NCI-H1092 (cell line): Measurements from ENCODE around the gene GATA5.
"Not testable (repeated sequence)": the region's sequence is repeated elsewhere in the genome, so short reads cannot be mapped to it uniquely, and the experiment has no call there.

Source experiments
- DNase-seq: peaks from one replicate; lab custom pipeline; 2025; lab: John Stamatoyannopoulos, UW

GATA5 gene

DNA sequence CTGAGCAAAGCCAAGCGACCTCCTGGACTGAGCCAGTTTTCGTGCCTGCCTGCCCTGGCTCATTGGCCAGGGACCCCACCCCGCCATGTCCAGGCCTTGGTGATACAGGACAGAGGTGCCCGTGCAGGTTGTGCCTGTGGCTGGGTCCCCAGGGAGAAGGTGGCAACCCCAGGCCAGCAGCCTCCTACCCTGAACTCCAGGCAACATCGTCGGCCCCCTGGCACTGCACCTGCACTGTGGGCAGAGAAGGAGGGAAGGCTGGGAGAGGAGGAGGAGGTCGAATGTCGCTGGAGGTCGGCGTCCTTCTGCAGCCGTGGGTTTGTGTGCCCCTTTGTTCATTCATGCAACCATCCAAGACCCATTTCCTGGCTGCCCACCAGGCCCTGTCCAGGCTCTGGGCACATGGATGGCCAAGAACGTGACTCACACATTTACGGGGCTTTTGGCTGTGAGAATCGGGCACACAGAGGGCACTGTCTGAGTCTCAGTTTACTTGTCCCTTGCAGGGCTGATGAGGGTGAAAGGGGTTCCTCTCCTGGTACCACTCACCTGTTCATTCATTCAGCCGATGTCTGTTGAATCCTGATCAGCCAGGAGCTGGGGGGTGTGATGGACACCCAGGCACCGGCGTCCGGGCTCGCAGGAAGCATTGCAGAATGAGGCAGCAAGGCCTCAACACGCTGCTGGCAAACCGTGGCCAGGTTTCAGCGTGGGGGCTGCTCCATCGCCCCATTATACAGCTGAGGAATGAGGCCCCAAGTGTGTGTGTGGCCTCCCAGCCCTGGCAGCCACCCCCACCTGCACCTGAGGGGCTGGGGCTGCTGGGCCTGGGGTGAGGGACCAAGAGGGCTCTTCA, 46.1 kb downstream of the GATA5 start:
- no peak for DNase-seq

DNA sequence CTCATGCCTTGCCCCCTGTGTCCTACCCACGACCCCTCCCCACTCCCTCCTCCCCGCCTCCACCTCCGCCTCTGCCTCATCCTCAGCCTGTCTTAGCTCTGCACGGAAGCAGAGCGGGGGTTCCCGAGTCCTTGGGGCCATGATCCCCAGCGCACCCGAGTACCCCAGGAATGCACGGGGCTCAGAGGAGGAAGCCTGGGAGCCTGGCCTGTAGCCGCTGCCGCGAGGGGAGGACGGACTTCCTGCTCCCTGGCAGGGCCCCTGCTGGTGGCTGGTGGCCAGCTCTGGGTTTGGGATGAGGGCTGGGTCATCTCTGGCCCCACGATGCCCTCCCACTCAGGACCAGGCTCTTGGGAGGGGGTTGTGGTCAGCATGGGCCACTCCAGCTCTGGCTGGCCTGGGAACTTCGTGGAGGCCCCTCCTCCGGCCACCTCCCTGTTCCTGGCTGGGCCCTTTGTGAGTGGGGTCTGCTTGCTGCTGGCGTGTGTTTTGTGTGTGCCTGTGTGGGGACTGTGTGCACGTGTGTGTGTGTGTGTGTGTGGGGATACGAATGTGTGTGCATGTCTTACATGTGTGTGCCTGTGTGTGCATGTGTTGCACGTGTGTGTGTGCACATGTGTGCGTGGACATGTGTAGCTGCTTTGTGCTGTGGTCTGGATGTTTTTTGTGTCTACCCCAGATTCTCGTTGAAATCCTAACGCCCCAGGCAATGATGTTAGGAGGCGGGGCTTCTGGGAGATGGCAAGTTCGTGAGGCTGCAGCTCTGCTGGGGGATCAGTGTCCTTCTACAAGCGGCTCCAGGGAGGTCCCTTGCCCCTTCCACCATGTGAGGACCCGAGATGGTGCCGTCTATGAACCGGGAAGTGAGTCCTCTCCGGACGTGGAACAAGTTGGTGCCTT, 47.1 kb downstream of the GATA5 start:
- no peak for DNase-seq

DNA sequence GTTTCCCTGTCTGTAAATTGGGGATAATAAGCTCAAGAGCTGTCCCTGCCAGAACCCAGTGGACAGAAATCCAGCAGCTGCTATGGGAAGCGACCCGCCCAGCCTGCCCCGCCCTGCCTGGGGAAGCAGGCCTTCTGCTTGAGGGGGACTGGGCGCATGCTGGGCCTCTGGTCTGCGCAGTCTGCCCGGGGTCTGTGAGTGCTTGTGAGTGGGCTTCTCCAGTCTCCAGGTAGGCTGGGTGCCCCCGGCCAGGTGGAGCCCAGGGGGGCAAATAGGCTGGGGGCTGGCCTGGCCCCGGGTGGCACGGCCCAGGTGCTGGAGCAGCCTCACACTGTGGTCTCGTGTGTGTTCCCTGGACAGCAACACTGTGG, 47.8 kb downstream of the GATA5 start:
- DNase-seq, result no peak

GRCh38 chr20:62427172-62428001, 48.4 kb downstream of the GATA5 start, which contains the start of gene RBBP8NL:
Gene RBBP8NL (minus strand): TSS chr20:62427539. CDS start chr20:62419647, 7,892 bp downstream.
- DNase-seq, result no peak

GRCh38 chr20:62426699-62427131, 49.1 kb downstream of the GATA5 start:
- DNase-seq, result no peak

GRCh38 chr20:62426059-62426348, 49.8 kb downstream of the GATA5 start:
- not testable (repeated sequence) for DNase-seq

GRCh38 chr20:62425281-62426058, 50.3 kb downstream of the GATA5 start:
- no peak for DNase-seq

DNA sequence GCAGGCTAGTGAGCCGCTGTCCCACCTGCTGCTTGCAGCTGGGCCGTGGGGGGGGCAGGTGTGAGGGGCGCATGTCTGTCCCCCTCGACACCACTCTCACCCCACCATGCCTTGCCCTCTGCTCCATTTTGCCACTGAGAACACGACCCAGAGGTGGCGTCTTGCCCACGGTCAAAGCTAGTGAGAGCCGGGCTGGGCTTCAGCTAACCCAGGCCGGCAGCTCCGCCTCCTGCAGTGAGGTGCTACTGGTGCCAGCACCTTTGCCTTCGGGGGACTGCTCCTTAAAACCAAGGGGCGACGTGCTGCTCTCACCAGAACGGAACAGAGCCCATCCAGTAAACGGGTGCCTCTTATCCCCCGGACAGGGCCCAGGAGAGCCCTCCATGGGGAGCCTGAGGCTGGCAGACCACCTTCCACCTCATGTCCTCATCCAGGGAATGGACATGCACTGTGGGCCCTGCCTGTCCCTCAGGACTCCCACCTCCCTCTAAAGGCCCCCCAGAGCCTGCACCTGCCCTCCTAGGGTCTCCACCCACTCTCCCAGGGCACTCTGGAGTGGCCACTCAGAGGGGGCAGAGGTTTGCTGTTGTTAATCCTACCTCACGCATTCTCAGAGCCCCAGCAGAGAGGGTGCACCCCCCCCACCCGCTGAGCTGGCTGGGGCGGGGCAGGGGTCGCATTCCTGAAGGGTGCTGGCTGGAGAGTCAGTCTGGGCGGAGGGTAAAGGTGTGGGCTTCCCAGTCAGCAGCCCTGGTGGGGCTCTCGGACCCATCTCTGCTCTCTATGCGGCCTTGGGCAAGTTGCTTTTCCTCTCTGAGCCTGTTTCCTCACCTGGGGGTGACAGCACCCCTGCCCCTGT, 51.3 kb downstream of the GATA5 start:
- DNase-seq, result no peak

GRCh38 chr20:62423326-62423706, 52.5 kb downstream of the GATA5 start:
- no peak for DNase-seq

GRCh38 chr20:62422636-62423325, 53.0 kb downstream of the GATA5 start:
- DNase-seq, result no peak

GRCh38 chr20:62421716-62421990, 54.1 kb downstream of the GATA5 start:
- no peak for DNase-seq

DNA sequence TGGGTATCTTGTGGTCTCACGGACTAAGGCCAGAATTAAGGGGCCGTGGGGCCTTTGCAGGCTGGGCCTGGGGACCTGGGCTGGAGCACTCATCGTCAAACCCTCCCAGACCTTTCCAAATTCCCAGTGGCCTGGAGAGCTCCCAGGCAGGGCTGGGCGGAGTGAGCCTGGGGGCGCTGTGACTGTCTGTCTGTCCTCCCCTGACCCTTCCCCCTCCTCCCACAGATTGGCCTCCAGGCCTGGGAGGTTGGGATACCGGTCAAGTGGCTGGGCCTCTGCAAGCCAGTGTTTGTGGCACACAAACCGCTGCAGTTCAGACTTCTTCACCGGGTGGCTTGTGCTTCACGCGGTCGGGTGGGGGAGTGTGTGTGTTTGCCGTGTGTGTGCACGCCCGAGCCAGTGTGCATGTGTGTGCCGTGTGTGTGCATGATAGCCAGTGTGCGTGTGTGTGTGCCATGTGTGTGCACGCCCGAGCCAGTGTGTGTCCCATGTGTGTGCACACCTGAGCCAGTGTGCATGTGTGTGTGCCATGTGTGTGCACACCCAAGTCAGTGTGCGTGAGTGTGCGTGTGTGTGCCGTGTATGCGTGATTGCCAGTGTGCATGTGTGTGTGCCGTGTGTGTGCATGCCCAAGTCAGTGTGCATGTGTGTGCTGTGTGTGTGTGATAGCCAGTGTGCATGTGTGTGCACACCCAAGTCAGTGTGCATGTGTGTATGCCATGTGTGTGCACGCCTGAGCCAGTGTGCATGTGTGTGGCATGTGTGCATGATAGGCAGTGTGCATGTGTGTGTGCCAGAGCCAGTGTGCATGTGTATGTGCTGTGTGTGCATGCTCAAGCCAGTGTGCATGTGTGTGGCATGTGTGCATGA, 54.7 kb downstream of the GATA5 start:
- no peak for DNase-seq

GRCh38 chr20:62419759-62420158, 56.0 kb downstream of the GATA5 start:
- DNase-seq, result no peak

- DNase-seq, result no peak
Observed at GRCh38 chr20:62418709-62419487, 56.9 kb downstream of the GATA5 start.

GRCh38 chr20:62417981-62418708, 57.6 kb downstream of the GATA5 start:
- no peak for DNase-seq

- no peak for DNase-seq
Observed at GRCh38 chr20:62416651-62417637, 58.9 kb downstream of the GATA5 start.
